ENCODE results near the gene PDE4B.

PDE4B gene

GRCh38 chr1:66325594-66326380, 533.1 kb downstream of the PDE4B start:
- DNase-seq = no peak

- DNase-seq = no peak
Observed at GRCh38 chr1:66326867-66327266, 534.2 kb downstream of the PDE4B start.

GRCh38 chr1:66327588-66327987, 534.9 kb downstream of the PDE4B start:
- DNase-seq = no peak

- DNase-seq = no peak
Observed at GRCh38 chr1:66328896-66329295, 536.2 kb downstream of the PDE4B start.

- DNase-seq = no peak
Observed at GRCh38 chr1:66330722-66331141, 538.0 kb downstream of the PDE4B start.

GRCh38 chr1:66331658-66332547, 539.2 kb downstream of the PDE4B start:
- peak; percentile 34 for DNase-seq

- DNase-seq = no peak
Observed at GRCh38 chr1:66332548-66332901, 539.8 kb downstream of the PDE4B start.

- no peak for DNase-seq
Observed at GRCh38 chr1:66333466-66334199, 540.9 kb downstream of the PDE4B start.

- no peak for DNase-seq
Observed at GRCh38 chr1:66334318-66334717, 541.6 kb downstream of the PDE4B start.

- no peak for DNase-seq
Observed at GRCh38 chr1:66335125-66335524, 542.4 kb downstream of the PDE4B start.

GRCh38 chr1:66335859-66336640, 543.4 kb downstream of the PDE4B start:
- peak; percentile 62 for DNase-seq

- no peak for DNase-seq
Observed at GRCh38 chr1:66336641-66336990, 543.9 kb downstream of the PDE4B start.

- DNase-seq = no peak
Observed at GRCh38 chr1:66337249-66337648, 544.6 kb downstream of the PDE4B start.

GRCh38 chr1:66339944-66340343, 547.2 kb downstream of the PDE4B start:
- no peak for DNase-seq

GRCh38 chr1:66341446-66342089, 548.9 kb downstream of the PDE4B start:
- DNase-seq = no peak

GRCh38 chr1:66342707-66343106, 550.0 kb downstream of the PDE4B start:
- no peak for DNase-seq

GRCh38 chr1:66343569-66344325, 551.1 kb downstream of the PDE4B start:
- DNase-seq = no peak

- DNase-seq = no peak
Observed at GRCh38 chr1:66346057-66346795, 553.5 kb downstream of the PDE4B start.

GRCh38 chr1:66346873-66347272, 554.2 kb downstream of the PDE4B start:
- no peak for DNase-seq

- no peak for DNase-seq
Observed at GRCh38 chr1:66348776-66349175, 556.1 kb downstream of the PDE4B start.

GRCh38 chr1:66349242-66349641, 556.5 kb downstream of the PDE4B start:
- no peak for DNase-seq
